Fibroblast of the conjunctiva (primary cell): ENCODE results near the gene SLC29A1.
"Not testable (repeated sequence)": the region's sequence is repeated elsewhere in the genome, so short reads cannot be mapped to it uniquely, and the experiment has no call there.

Source experiments
- DNase-seq: peaks from one replicate; pipeline ENCODE4 v3.0.0-alpha.2; 2010; ENCODE audit warnings: low read depth

SLC29A1 gene

GRCh38 chr6:44223319-44224028 is at the start of gene SLC29A1:
Gene SLC29A1, plus strand, starts transcription at chr6:44223595. Its CDS starts 3,719 bp downstream, at chr6:44227314.
- no peak for DNase-seq

- DNase-seq: no peak
These were observed 47.1 kb upstream of the SLC29A1 start for GRCh38 chr6:44176130-44176761.

- no peak for DNase-seq
These were observed 46.5 kb upstream of the SLC29A1 start for GRCh38 chr6:44176762-44177509.

- DNase-seq: no peak
These were observed 45.5 kb upstream of the SLC29A1 start for GRCh38 chr6:44177691-44178423.

GRCh38 chr6:44178424-44179071 is 44.8 kb upstream of the SLC29A1 start:
- DNase-seq: no peak

GRCh38 chr6:44179072-44179536 is 44.3 kb upstream of the SLC29A1 start:
- no peak for DNase-seq

GRCh38 chr6:44179648-44180047 is 43.7 kb upstream of the SLC29A1 start:
- no peak for DNase-seq

GRCh38 chr6:44180406-44180805 is 43.0 kb upstream of the SLC29A1 start:
- DNase-seq: no peak

GRCh38 chr6:44180886-44181285 is 42.5 kb upstream of the SLC29A1 start:
- DNase-seq: no peak

- not testable (repeated sequence) for DNase-seq
These were observed 41.6 kb upstream of the SLC29A1 start for GRCh38 chr6:44181784-44182183.

GRCh38 chr6:44182911-44183390 is 40.4 kb upstream of the SLC29A1 start:
- no peak for DNase-seq

GRCh38 chr6:44183783-44184182 is 39.6 kb upstream of the SLC29A1 start:
- DNase-seq: no peak

- DNase-seq: not testable (repeated sequence)
These were observed 38.0 kb upstream of the SLC29A1 start for GRCh38 chr6:44185356-44185755.

GRCh38 chr6:44185953-44186634 is 37.3 kb upstream of the SLC29A1 start:
- no peak for DNase-seq

GRCh38 chr6:44186635-44187025 is 36.8 kb upstream of the SLC29A1 start:
- no peak for DNase-seq

GRCh38 chr6:44188819-44189218 is 34.6 kb upstream of the SLC29A1 start:
- no peak for DNase-seq

- no peak for DNase-seq
These were observed 34.1 kb upstream of the SLC29A1 start for GRCh38 chr6:44189257-44189656.

GRCh38 chr6:44190715-44191114 is 32.7 kb upstream of the SLC29A1 start:
- DNase-seq: no peak

GRCh38 chr6:44192428-44193041 is 30.9 kb upstream of the SLC29A1 start:
- DNase-seq: no peak

- DNase-seq: no peak
These were observed 30.0 kb upstream of the SLC29A1 start for GRCh38 chr6:44193307-44193910.
